H1 (cell line): ENCODE measurements around the gene COQ2. TPM values are rescaled to one million over a fixed set of nuclear protein-coding genes. Genes with fewer than 3 reads are reported as not detected.

Experiments used
- CTCF ChIA-PET: fragments of 300-600 bp; sonication (Branson Sonifier 250); formaldehyde crosslinking; loops from one replicate; lab custom pipeline; 2021; ENCODE audit not compliant: partially characterized antibody; lab: Charles Lee
- POLR2A ChIA-PET: fragments of 300-600 bp; sonication (Branson Sonifier 250); formaldehyde crosslinking; loops from one replicate; lab custom pipeline; 2021; ENCODE audit warnings: inconsistent platforms; ENCODE audit not compliant: partially characterized antibody; lab: Charles Lee
- DNase-seq, 2 experiments: peaks; one replicate each; pipeline versions ENCODE4 v3.0.0 to v3.0.0-alpha.2; 2010 to 2022; ENCODE audit warnings: low spot score in 2 of 2, low read depth in 1 of 2, mixed read lengths in 1 of 2
- FAIRE-seq: peaks from 2 replicates; lab custom pipeline; 2011; peaks lifted over from hg19 to GRCh38; lab: Jason Lieb, UNC
- H2AFZ ChIP-seq: 2 replicates; pipeline ENCODE4 v1.8.1; 2012; ENCODE audit warnings: low read length, inconsistent platforms
- H2AK5ac ChIP-seq: 2 replicates; pipeline ENCODE4 v1.6.1; 2013; ENCODE audit warnings: low read depth, low read length
- H2BK120ac ChIP-seq: replicated peaks from 2 replicates; pipeline ENCODE3; 2013; ENCODE audit warnings: low read depth, low read length, inconsistent platforms
- H2BK12ac ChIP-seq: 2 replicates; pipeline ENCODE4 v1.6.1; 2013; ENCODE audit warnings: low read depth, low read length
- H2BK15ac ChIP-seq: 2 replicates; pipeline ENCODE4 v1.6.1; 2013; ENCODE audit warnings: low read length
- H2BK20ac ChIP-seq: 2 replicates; pipeline ENCODE4 v1.6.1; 2013; ENCODE audit warnings: low read length
- H2BK5ac ChIP-seq: 2 replicates; pipeline ENCODE4 v1.6.1; 2013; ENCODE audit warnings: low read depth, low read length
- H3K14ac ChIP-seq: 2 replicates; pipeline ENCODE4 v1.6.1; 2013; ENCODE audit warnings: inconsistent platforms; ENCODE audit not compliant: insufficient read length
- H3K18ac ChIP-seq: 2 replicates; pipeline ENCODE4 v1.6.1; 2013; ENCODE audit warnings: low read length; ENCODE audit errors: extremely low read depth
- H3K23ac ChIP-seq: 2 replicates; pipeline ENCODE4 v1.6.1; 2013; ENCODE audit warnings: inconsistent platforms; ENCODE audit not compliant: insufficient read length
- H3K23me2 ChIP-seq: 2 replicates; pipeline ENCODE4 v1.6.1; 2013; ENCODE audit warnings: low read depth, low read length
- H3K27ac ChIP-seq: 2 replicates; pipeline ENCODE4 v1.6.1; 2011; ENCODE audit warnings: low read depth, low read length, inconsistent platforms
- H3K27me3 ChIP-seq, 4 experiments: replicated peaks in 1 of 4; 1 replicate in 1 of 4; 2 replicates in 3 of 4; pipeline versions ENCODE4 v1.6.1 to v1.8.1; 2011 to 2013; ENCODE audit warnings: low read length in 3 of 4, mild to moderate bottlenecking in 3 of 4, inconsistent platforms in 2 of 4, mixed read lengths in 2 of 4, moderate library complexity in 1 of 4; ENCODE audit not compliant: control insufficient read depth in 3 of 4, insufficient read depth in 3 of 4; ENCODE audit errors: extremely low read depth in 1 of 4
- H3K36me3 ChIP-seq, 4 experiments: 2 replicates each; pipeline versions ENCODE4 v1.6.1 to v1.8.1; 2011 to 2013; ENCODE audit warnings: mild to moderate bottlenecking in 4 of 4, low read length in 3 of 4, moderate library complexity in 2 of 4, control low read depth in 1 of 4, inconsistent platforms in 1 of 4; ENCODE audit not compliant: insufficient read depth in 4 of 4, control insufficient read depth in 2 of 4
- H3K4ac ChIP-seq: replicated peaks from 2 replicates; pipeline ENCODE3; 2013; ENCODE audit warnings: low read length, low read depth, mixed read lengths, inconsistent platforms; ENCODE audit not compliant: insufficient read length
- H3K4me1 ChIP-seq, 4 experiments: replicated peaks in 1 of 4; 1 replicate in 1 of 4; 2 replicates in 3 of 4; pipeline versions ENCODE4 v1.6.1 to v1.8.1; 2011 to 2013; ENCODE audit warnings: low read length in 3 of 4, inconsistent platforms in 2 of 4, mixed read lengths in 1 of 4; ENCODE audit not compliant: insufficient read depth in 4 of 4, control insufficient read depth in 3 of 4
- H3K4me2 ChIP-seq, 2 experiments: 2 replicates each; pipeline versions ENCODE4 v1.6.1 to v1.8.1; 2011 to 2013; ENCODE audit warnings: low read depth in 2 of 2, low read length in 2 of 2, control low read depth in 1 of 2, inconsistent platforms in 1 of 2, mild to moderate bottlenecking in 1 of 2; ENCODE audit not compliant: insufficient read depth in 1 of 2
- H3K4me3 ChIP-seq, 4 experiments: fragments of 200-600, 300-600 bp in 1 of 4; sonication (generic), shearing (Covaris generic), sonication (Bioruptor Twin) in 1 of 4; 2 replicates each; pipeline versions ENCODE4 v1.5.1 to v1.8.1; 2011 to 2016; ENCODE audit warnings: low read length in 4 of 4, low read depth in 3 of 4, control low read depth in 2 of 4, inconsistent platforms in 2 of 4, mild to moderate bottlenecking in 2 of 4, mixed read lengths in 1 of 4, moderate library complexity in 1 of 4; ENCODE audit not compliant: insufficient read depth in 2 of 4; ENCODE audit errors: extremely low read depth in 1 of 4
- H3K56ac ChIP-seq: replicated peaks from 2 replicates; pipeline ENCODE3; 2013; ENCODE audit warnings: low read depth, mild to moderate bottlenecking, mixed read lengths, low read length, inconsistent platforms; ENCODE audit not compliant: insufficient read length
- H3K79me1 ChIP-seq: 2 replicates; pipeline ENCODE4 v1.6.1; 2013; ENCODE audit warnings: low read depth, low read length, control low read depth
- H3K79me2 ChIP-seq, 2 experiments: 2 replicates each; pipeline versions ENCODE4 v1.6.1 to v1.8.1; 2012 to 2013; ENCODE audit warnings: low read length in 2 of 2, mild to moderate bottlenecking in 2 of 2, inconsistent platforms in 1 of 2; ENCODE audit not compliant: insufficient read depth in 2 of 2, control insufficient read depth in 1 of 2
- H3K9ac ChIP-seq, 4 experiments: replicated peaks in 1 of 4; 1 replicate in 1 of 4; 2 replicates in 3 of 4; pipeline versions ENCODE4 v1.6.1 to v1.8.1; 2011 to 2013; ENCODE audit warnings: low read depth in 3 of 4, low read length in 3 of 4, control low read depth in 2 of 4, mild to moderate bottlenecking in 2 of 4, moderate library complexity in 2 of 4, inconsistent platforms in 1 of 4; ENCODE audit errors: extremely low read depth in 1 of 4
- H3K9me3 ChIP-seq, 2 experiments: 2 replicates each; pipeline versions ENCODE4 v1.6.1 to v1.8.1; 2012 to 2013; ENCODE audit warnings: mild to moderate bottlenecking in 2 of 2, moderate library complexity in 2 of 2, control low read depth in 1 of 2, inconsistent platforms in 1 of 2, low read depth in 1 of 2, low read length in 1 of 2, mixed read lengths in 1 of 2; ENCODE audit not compliant: insufficient read depth in 2 of 2
- H4K20me1 ChIP-seq, 2 experiments: replicated peaks in 1 of 2; 2 replicates each; pipeline versions ENCODE3 to v1.8.1; 2011 to 2013; ENCODE audit warnings: inconsistent platforms in 2 of 2, low read length in 2 of 2, mild to moderate bottlenecking in 1 of 2; ENCODE audit not compliant: insufficient read depth in 2 of 2, control insufficient read depth in 1 of 2
- H4K5ac ChIP-seq: 2 replicates; pipeline ENCODE4 v1.6.1; 2013; ENCODE audit warnings: low read length, low read depth, mixed read lengths, inconsistent platforms; ENCODE audit not compliant: insufficient read length
- H4K8ac ChIP-seq: 2 replicates; pipeline ENCODE4 v1.8.0; 2013; ENCODE audit warnings: mild to moderate bottlenecking, moderate library complexity, low read length, inconsistent platforms; ENCODE audit not compliant: insufficient read depth; ENCODE audit errors: extremely low read depth
- H4K91ac ChIP-seq: replicated peaks from 2 replicates; pipeline ENCODE3; 2013; ENCODE audit warnings: low read length, mixed read lengths, inconsistent platforms; ENCODE audit not compliant: insufficient read length
- CEBPB ChIP-seq: IDR thresholded peaks from 2 replicates; pipeline ENCODE4 v1.6.1; 2012; ENCODE audit warnings: low read depth, low read length
- GABPA ChIP-seq: IDR thresholded peaks from 2 replicates; pipeline ENCODE4 v1.6.1; 2011; ENCODE audit warnings: mild to moderate bottlenecking, low read length, moderate library complexity, borderline replicate concordance; ENCODE audit not compliant: insufficient read depth
- HDAC2 ChIP-seq, 2 experiments: fragments of 300-600 bp in 1 of 2; sonication (generic) in 1 of 2; IDR thresholded peaks; 2 replicates each; pipeline ENCODE4 v1.6.1; 2011 to 2012; ENCODE audit warnings: low read depth in 2 of 2, low read length in 2 of 2, mild to moderate bottlenecking in 2 of 2, moderate library complexity in 2 of 2, borderline replicate concordance in 1 of 2, inconsistent platforms in 1 of 2
- JUND ChIP-seq: IDR thresholded peaks from 2 replicates; pipeline ENCODE4 v1.6.1; 2011; ENCODE audit warnings: mild to moderate bottlenecking, improper control_type of control experiment, low read length
- KDM5A ChIP-seq: fragments of 200-600 bp; IDR thresholded peaks from 2 replicates; pipeline ENCODE4 v1.7.1; 2012; ENCODE audit warnings: mild to moderate bottlenecking, low read length, inconsistent platforms, mixed read lengths
- TAF7 ChIP-seq: optimal IDR thresholded peaks from 2 replicates; pipeline ENCODE3; 2011; ENCODE audit warnings: low read depth, mild to moderate bottlenecking, inconsistent platforms, low read length, moderate library complexity, borderline replicate concordance
- TEAD4 ChIP-seq: IDR thresholded peaks from 2 replicates; pipeline ENCODE4 v1.6.1; 2012; ENCODE audit warnings: low read depth, low read length, inconsistent platforms, mixed read lengths
- ZNF274 ChIP-seq: IDR thresholded peaks from 2 replicates; pipeline ENCODE4 v1.7.0; 2012; ENCODE audit warnings: low read length, borderline replicate concordance; ENCODE audit errors: extremely low read depth
- WGBS, 2 experiments: shearing (Covaris generic) in 1 of 2; methylation state at CpG; one replicate each; pipeline versions ENCODE4 v1.1.6 to v1.1.7; 2013 to 2015; ENCODE audit warnings: low lambda C conversion rate in 2 of 2, mixed read lengths in 2 of 2, inconsistent platforms in 1 of 2, low coverage in 1 of 2, missing lambda C conversion rate in 1 of 2; ENCODE audit not compliant: insufficient replicate concordance in 2 of 2, insufficient coverage in 1 of 2, insufficient read length in 1 of 2; ENCODE audit errors: extremely low coverage in 1 of 2, missing lambda C conversion rate in 1 of 2; 5-methylcytosine and 5-hydroxymethylcytosine counted together
- polyA plus RNA-seq, 7 experiments: library from polyadenylated mRNA; depleted of rRNA in 3 of 7; stranded (reverse) in 5 of 7; unstranded in 2 of 7; fragments of >200 nt in 5 of 7; fragments of 200-250 nt in 2 of 7; gene quantifications; 1 replicate in 5 of 7; 2 replicates in 1 of 7; 4 replicates in 1 of 7; pipeline versions ENCODE4 v1.2.1 to v1.2.3, GENCODE V29; 2011 to 2013; ENCODE audit warnings: missing spikeins in 2 of 7, mixed read lengths in 2 of 7
- total RNA-seq: library from RNA; stranded (reverse); fragmentation: NEBNext Ultra II Directional; extraction: Animal tissue kit (Norgen Biotek cat#: 25700); gene quantifications from 2 replicates; pipeline ENCODE4 v1.2.1, GENCODE V29; 2021
- TF ChIP-seq, protein P1 (sequence below), 3 experiments: IDR thresholded peaks; 1 replicate in 2 of 3; 2 replicates in 1 of 3; pipeline versions ENCODE4 v1.5.1 to v1.6.1; 2011; ENCODE audit warnings: low read length in 3 of 3, mild to moderate bottlenecking in 3 of 3, inconsistent platforms in 2 of 3, low read depth in 1 of 3, moderate library complexity in 1 of 3; ENCODE audit not compliant: insufficient read depth in 1 of 3; ENCODE audit errors: control extremely low read depth in 1 of 3
- TF ChIP-seq, protein P2 (sequence below): IDR thresholded peaks from 2 replicates; pipeline ENCODE4 v1.6.1; 2011; ENCODE audit warnings: low read depth, mild to moderate bottlenecking, low read length; ENCODE audit not compliant: insufficient read depth
- TF ChIP-seq, protein P3 (sequence below): IDR thresholded peaks from 2 replicates; pipeline ENCODE4 v1.6.1; 2012; ENCODE audit warnings: inconsistent platforms

COQ2 gene
- total and polyA plus RNA-seq, 2 of the 8 experiments (the other 6 are each of a cell fraction or from before 2014, with no cell fraction given): 21.5 to 22.9 TPM

DNA sequence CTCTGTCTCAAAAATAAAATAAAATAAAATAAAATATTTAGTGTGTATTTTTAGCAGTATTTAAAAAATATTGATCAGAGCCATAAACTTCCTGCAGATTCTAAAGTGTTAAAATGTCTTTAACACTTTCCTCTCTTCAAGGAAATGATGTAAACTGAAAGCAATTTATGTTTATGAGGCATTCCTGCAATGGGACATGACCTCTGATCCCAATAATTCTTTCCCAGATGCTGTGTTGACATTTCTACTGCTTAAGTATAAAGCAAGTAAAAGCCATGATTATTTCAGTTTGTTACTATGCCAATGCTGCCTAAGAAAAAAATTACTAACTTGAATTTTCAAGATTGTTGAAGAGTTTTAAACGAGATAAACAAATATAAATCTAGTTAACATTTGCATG lies 29.0 kb downstream of the COQ2 start:
- Histone ChIP-seq H3K36me3 (no peaks in the 10 kb centered on the region), H2BK15ac (no peak overlapping the region), H3K18ac (no peak overlapping the region), H3K23ac (no peak overlapping the region), H3K27me3 (no peaks in the 10 kb centered on the region), H4K20me1 (no peaks in the 10 kb centered on the region), H2AFZ (no peak overlapping the region), H3K4me1 (peaks cover 0 to 2% (median 0%) of the 10 kb centered on the region in 4 experiments; a peak in 1 of 7 replicates), H3K14ac (no peak overlapping the region), H2BK12ac (no peak overlapping the region), H3K4me2 (no peak overlapping the region), H4K91ac (no peak overlapping the region), H3K4me3 (no peak overlapping the region), H4K5ac (no peak overlapping the region), H2BK20ac (no peak overlapping the region), H3K79me1 (no peaks in the 10 kb centered on the region), H2BK120ac (no peak overlapping the region), H2AK5ac (no peak overlapping the region), H3K79me2 (no peaks in the 10 kb centered on the region), H3K23me2 (no peaks in the 10 kb centered on the region), H3K9me3 (no peaks in the 10 kb centered on the region), H2BK5ac (no peak overlapping the region), H3K9ac (no peak overlapping the region), H3K56ac (no peak overlapping the region), H3K27ac (no peak overlapping the region), H3K4ac (no peak overlapping the region), H4K8ac (no peak overlapping the region)
- no peak for FAIRE-seq
- CTCF ChIA-PET: interaction anchor here (0.7 to 1.6 kb wide), 2 partner anchors 162 to 1309 kb away, joined by 3 to 4 read pairs; no protein-coding TSS in a partner anchor
- 86% methylated on average over 1 of the region's 1 CpG; no CpG with 5 or more reads in 1 of the 2 experiments for WGBS, 2 experiments
- POLR2A ChIA-PET: no interaction called here
- no peak for DNase-seq
- TF ChIP-seq, protein P1, sequence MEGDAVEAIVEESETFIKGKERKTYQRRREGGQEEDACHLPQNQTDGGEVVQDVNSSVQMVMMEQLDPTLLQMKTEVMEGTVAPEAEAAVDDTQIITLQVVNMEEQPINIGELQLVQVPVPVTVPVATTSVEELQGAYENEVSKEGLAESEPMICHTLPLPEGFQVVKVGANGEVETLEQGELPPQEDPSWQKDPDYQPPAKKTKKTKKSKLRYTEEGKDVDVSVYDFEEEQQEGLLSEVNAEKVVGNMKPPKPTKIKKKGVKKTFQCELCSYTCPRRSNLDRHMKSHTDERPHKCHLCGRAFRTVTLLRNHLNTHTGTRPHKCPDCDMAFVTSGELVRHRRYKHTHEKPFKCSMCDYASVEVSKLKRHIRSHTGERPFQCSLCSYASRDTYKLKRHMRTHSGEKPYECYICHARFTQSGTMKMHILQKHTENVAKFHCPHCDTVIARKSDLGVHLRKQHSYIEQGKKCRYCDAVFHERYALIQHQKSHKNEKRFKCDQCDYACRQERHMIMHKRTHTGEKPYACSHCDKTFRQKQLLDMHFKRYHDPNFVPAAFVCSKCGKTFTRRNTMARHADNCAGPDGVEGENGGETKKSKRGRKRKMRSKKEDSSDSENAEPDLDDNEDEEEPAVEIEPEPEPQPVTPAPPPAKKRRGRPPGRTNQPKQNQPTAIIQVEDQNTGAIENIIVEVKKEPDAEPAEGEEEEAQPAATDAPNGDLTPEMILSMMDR (IDR thresholded peaks at IDR 0.05; ENCODE audit: control extremely low read depth in 1 of 3, insufficient read depth in 1 of 3, low read depth in 1 of 3, low read length in 3 of 3): no peak
- TF ChIP-seq, protein P2, sequence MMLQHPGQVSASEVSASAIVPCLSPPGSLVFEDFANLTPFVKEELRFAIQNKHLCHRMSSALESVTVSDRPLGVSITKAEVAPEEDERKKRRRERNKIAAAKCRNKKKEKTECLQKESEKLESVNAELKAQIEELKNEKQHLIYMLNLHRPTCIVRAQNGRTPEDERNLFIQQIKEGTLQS: no peak
- TF ChIP-seq JUND (no peak), ZNF274 (no peak), KDM5A (no peak), HDAC2 (IDR thresholded peaks at IDR 0.05; ENCODE audit: borderline replicate concordance in 1 of 2, low read depth in 2 of 2, low read length in 2 of 2) (no peak), GABPA (no peak), TAF7 (no peak), TEAD4 (no peak), CEBPB (no peak)
- TF ChIP-seq, protein P3, sequence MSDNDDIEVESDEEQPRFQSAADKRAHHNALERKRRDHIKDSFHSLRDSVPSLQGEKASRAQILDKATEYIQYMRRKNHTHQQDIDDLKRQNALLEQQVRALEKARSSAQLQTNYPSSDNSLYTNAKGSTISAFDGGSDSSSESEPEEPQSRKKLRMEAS: no peak
